ENCODE results near the gene C17orf67. TPM values are rescaled to one million over a fixed set of nuclear protein-coding genes. Genes with fewer than 3 reads are reported as not detected.

Gene C17orf67
- total RNA-seq, 4 donors from 2014 or later = 0.27 to 1.3 TPM; not detected in 2

DNA sequence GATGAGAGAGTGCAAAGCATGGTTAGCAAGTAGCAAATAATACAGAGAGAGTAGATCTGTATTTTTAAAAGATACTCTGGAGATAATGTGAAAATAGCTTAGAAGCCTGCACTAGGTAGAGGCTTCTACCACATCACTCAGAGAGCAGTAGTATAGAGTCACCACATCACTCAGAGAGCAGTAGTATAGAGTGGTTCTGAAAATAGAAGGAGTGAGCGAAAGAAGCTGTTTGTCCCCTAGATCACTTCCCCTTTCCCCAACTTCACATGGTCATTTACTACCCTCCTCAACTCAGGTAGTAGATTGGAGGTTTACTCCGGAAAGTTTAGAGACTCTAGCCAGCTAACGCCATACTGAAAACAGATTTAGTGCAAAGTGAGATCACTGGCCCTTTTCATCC lies 17.3 kb upstream of the C17orf67 start:
- H3K4me1 ChIP-seq = no peaks in the 10 kb centered on the region
- H3K4me3 ChIP-seq = no peak overlapping the region
- intact Hi-C loops (cut with DNase I; ENCODE audit: low total_unique reads) (no loop called here), in situ Hi-C loops (cut with MboI; ENCODE audit: low pct_ligation_motif_present in 1 of 4, low pct_unique_long_range_greater_than_20kb in 1 of 4, low sequenced_read_pairs in 3 of 4) (no loop called here)
- H3K36me3 ChIP-seq = peaks cover 0 to 12% (median 4%) of the 10 kb centered on the region in 4 donors
- no peak overlapping the region for H3K27ac ChIP-seq
- DNase-seq = no peak
- TF ChIP-seq EP300 (IDR thresholded peaks at IDR 0.05; ENCODE audit: low read depth) = no peak
- TF ChIP-seq CTCF (IDR thresholded peaks at IDR 0.05) = no peak
- no peak for TF ChIP-seq POLR2A (IDR thresholded peaks at IDR 0.05)
- no peak for TF ChIP-seq POLR2AphosphoS5 (IDR thresholded peaks at IDR 0.05)
- 91% methylated on average over 3 of the region's 3 CpGs; no CpG with 5 or more reads in 1 of the 2 donors for WGBS, 2 donors (ENCODE audit: low coverage in 1 of 2)
- no peaks in the 10 kb centered on the region for H3K9me3 ChIP-seq
- H3K27me3 ChIP-seq = no peaks in the 10 kb centered on the region

DNA sequence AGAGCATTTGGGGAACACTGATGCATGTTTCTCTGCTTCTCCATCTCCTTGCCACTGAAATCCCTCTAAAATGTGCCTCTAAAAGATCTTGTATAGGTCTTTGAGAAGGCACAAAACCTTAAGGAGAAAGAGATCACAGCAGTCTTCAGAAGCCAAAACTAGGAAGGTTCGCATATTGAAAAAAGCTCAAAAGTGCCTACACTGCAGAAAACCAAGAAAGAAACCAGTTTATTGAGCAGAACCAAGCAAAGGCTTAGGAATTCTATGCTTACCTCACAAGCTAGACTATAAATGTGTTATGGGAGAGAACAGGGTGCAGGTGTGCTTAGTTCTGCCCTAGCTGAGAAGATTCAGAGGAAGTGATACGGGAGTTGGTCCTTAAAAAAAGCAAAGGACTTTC lies 16.9 kb upstream of the C17orf67 start:
- in situ Hi-C loops (cut with MboI; ENCODE audit: low pct_ligation_motif_present in 1 of 4, low pct_unique_long_range_greater_than_20kb in 1 of 4, low sequenced_read_pairs in 3 of 4) (no loop called here), intact Hi-C loops (cut with DNase I; ENCODE audit: low total_unique reads) (no loop called here)
- Histone ChIP-seq H3K27ac (no peak overlapping the region), H3K4me3 (no peak overlapping the region), H3K36me3 (peaks cover 0 to 16% (median 4%) of the 10 kb centered on the region in 4 donors), H3K9me3 (no peaks in the 10 kb centered on the region), H3K4me1 (no peaks in the 10 kb centered on the region), H3K27me3 (no peaks in the 10 kb centered on the region)
- 93 to 94% methylated on average over 2 of the region's 2 CpGs for WGBS, 2 donors (ENCODE audit: low coverage in 1 of 2)
- TF ChIP-seq EP300 (IDR thresholded peaks at IDR 0.05; ENCODE audit: low read depth) = no peak
- no peak for DNase-seq

GRCh38 chr17:56849131-56849530 lies 15.4 kb upstream of the C17orf67 start:
- Histone ChIP-seq H3K4me3 (no peak overlapping the region), H3K36me3 (peaks cover 0 to 12% (median 4%) of the 10 kb centered on the region in 4 donors), H3K27ac (no peak overlapping the region), H3K27me3 (no peaks in the 10 kb centered on the region), H3K4me1 (no peaks in the 10 kb centered on the region), H3K9me3 (no peaks in the 10 kb centered on the region)
- WGBS, 2 donors (ENCODE audit: low coverage in 1 of 2) = 56 to 83% methylated on average over 2 to 3 of the region's 3 CpGs
- in situ Hi-C loops (cut with MboI; ENCODE audit: low pct_ligation_motif_present in 1 of 4, low pct_unique_long_range_greater_than_20kb in 1 of 4, low sequenced_read_pairs in 3 of 4) (loop anchor here in 1 of 4 donors (25.0 kb wide), 1 partner anchor 263 kb away; no protein-coding TSS in a partner anchor), intact Hi-C loops (cut with DNase I; ENCODE audit: low total_unique reads) (no loop called here)
- DNase-seq = no peak
- TF ChIP-seq EP300 (IDR thresholded peaks at IDR 0.05; ENCODE audit: low read depth) = no peak
- no peak for TF ChIP-seq POLR2A (IDR thresholded peaks at IDR 0.05)
- TF ChIP-seq CTCF (IDR thresholded peaks at IDR 0.05) = no peak
- TF ChIP-seq POLR2AphosphoS5 (IDR thresholded peaks at IDR 0.05) = no peak

- in situ Hi-C loops (cut with MboI; ENCODE audit: low pct_ligation_motif_present in 1 of 4, low pct_unique_long_range_greater_than_20kb in 1 of 4, low sequenced_read_pairs in 3 of 4) = loop anchor here in 1 of 4 donors (25.0 kb wide), 1 partner anchor 265 kb away; no protein-coding TSS in a partner anchor
- H3K4me3 ChIP-seq = no peak overlapping the region
- H3K9me3 ChIP-seq = no peaks in the 10 kb centered on the region
- WGBS, 2 donors (ENCODE audit: low coverage in 1 of 2) = 93% methylated on average over 3 to 4 of the region's 4 CpGs
- DNase-seq = no peak
- peaks cover 0 to 12% (median 4%) of the 10 kb centered on the region in 4 donors for H3K36me3 ChIP-seq
- intact Hi-C loops (cut with DNase I; ENCODE audit: low total_unique reads) = no loop called here
- no peak for TF ChIP-seq CTCF (IDR thresholded peaks at IDR 0.05)
- TF ChIP-seq POLR2AphosphoS5 (IDR thresholded peaks at IDR 0.05) = no peak
- no peak for TF ChIP-seq EP300 (IDR thresholded peaks at IDR 0.05; ENCODE audit: low read depth)
- no peak for TF ChIP-seq POLR2A (IDR thresholded peaks at IDR 0.05)
- H3K27ac ChIP-seq = no peak overlapping the region
- no peaks in the 10 kb centered on the region for H3K27me3 ChIP-seq
- no peaks in the 10 kb centered on the region for H3K4me1 ChIP-seq
Measured at GRCh38 chr17:56847106-56847505, 13.4 kb upstream of the C17orf67 start.

DNA sequence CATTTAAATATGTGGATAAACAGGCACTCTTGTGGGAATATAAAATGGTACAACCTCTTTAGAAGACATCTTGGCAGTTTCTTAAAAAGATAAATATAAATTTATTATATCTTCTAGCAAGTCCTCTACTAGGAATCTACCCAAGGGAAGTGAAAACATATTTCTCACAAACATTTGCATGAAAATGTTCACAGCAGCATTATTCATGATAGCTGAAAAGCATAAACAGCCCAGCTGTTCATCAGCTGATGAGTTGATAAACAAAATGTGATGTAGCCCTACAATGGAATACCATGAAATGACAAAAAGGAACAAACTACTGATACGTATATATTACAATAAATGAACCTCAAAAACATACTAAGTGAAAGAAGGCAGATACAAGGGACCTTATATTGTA lies 12.2 kb upstream of the C17orf67 start:
- WGBS, 2 donors (ENCODE audit: low coverage in 1 of 2) = 97 to 100% methylated on average over 1 of the region's 1 CpG
- intact Hi-C loops (cut with DNase I; ENCODE audit: low total_unique reads) = no loop called here

More for the DNA sequence above, 12.2 kb upstream of the C17orf67 start:
- TF ChIP-seq POLR2A (IDR thresholded peaks at IDR 0.05) (no peak), POLR2AphosphoS5 (IDR thresholded peaks at IDR 0.05) (no peak), CTCF (IDR thresholded peaks at IDR 0.05) (no peak), EP300 (IDR thresholded peaks at IDR 0.05; ENCODE audit: low read depth) (no peak)
- Histone ChIP-seq H3K36me3 (peaks cover 0 to 12% (median 4%) of the 10 kb centered on the region in 4 donors), H3K27me3 (no peaks in the 10 kb centered on the region), H3K4me3 (no peak overlapping the region), H3K27ac (no peak overlapping the region), H3K4me1 (no peaks in the 10 kb centered on the region), H3K9me3 (no peaks in the 10 kb centered on the region)
- in situ Hi-C loops (cut with MboI; ENCODE audit: low pct_ligation_motif_present in 1 of 4, low pct_unique_long_range_greater_than_20kb in 1 of 4, low sequenced_read_pairs in 3 of 4) = loop anchor here in 1 of 4 donors (25.0 kb wide), 1 partner anchor 266 kb away; no protein-coding TSS in a partner anchor
- no peak for DNase-seq
